IMR-90 (cell line): ENCODE data around the gene WDR46. TPM values are rescaled to one million over a fixed set of nuclear protein-coding genes. Genes with fewer than 3 reads are reported as not detected.

Experiments
- ATAC-seq: fragments of 200-7000 bp; cut with Tn5 transposase; 2 replicates; pipeline ENCODE4 v1.9.1; 2020; ENCODE audit warnings: low read depth, mild to moderate bottlenecking, moderate library complexity
- BruUV-seq: library from RNA; stranded (reverse); fragments of 400-500 nt; replicated peaks from 2 replicates; lab custom pipeline; 2021; lab: Mats Ljungman, UMichigan
- CTCF ChIA-PET: fragments of 300-600 bp; formaldehyde crosslinking; extraction: SDS; loops from one replicate; lab custom pipeline; 2021; ENCODE audit warnings: antibody characterized with exemption; lab: Yijun Ruan, JAX
- POLR2A ChIA-PET: fragments of 300-600 bp; sonication (Branson Sonifier 250); formaldehyde crosslinking; loops from one replicate; lab custom pipeline; 2022; ENCODE audit warnings: antibody characterized with exemption; ENCODE audit not compliant: unreplicated experiment; lab: Charles Lee
- DNase-seq: peaks from one replicate; pipeline ENCODE4 v3.0.0; 2013
- H2AFZ ChIP-seq: replicated peaks from 2 replicates; pipeline ENCODE3; 2013; ENCODE audit warnings: low read length, mild to moderate bottlenecking; ENCODE audit not compliant: poor library complexity
- H2AK5ac ChIP-seq: 2 replicates; pipeline ENCODE4 v1.6.1; 2013; ENCODE audit warnings: low read depth, low read length, inconsistent platforms
- H2AK9ac ChIP-seq: replicated peaks from 2 replicates; pipeline ENCODE3; 2013; ENCODE audit warnings: mild to moderate bottlenecking, low read depth, low read length, moderate library complexity; ENCODE audit not compliant: poor library complexity
- H2BK120ac ChIP-seq: 2 replicates; pipeline ENCODE4 v1.6.1; 2013; ENCODE audit warnings: low read depth, low read length, inconsistent platforms
- H2BK15ac ChIP-seq: 3 replicates; pipeline ENCODE4 v1.6.1; 2013; ENCODE audit warnings: low read depth, low read length, inconsistent platforms
- H2BK20ac ChIP-seq: 2 replicates; pipeline ENCODE4 v1.6.1; 2013; ENCODE audit warnings: low read depth, mild to moderate bottlenecking, inconsistent platforms, low read length, moderate library complexity
- H2BK5ac ChIP-seq: 2 replicates; pipeline ENCODE4 v1.6.1; 2013; ENCODE audit warnings: mild to moderate bottlenecking, low read depth, low read length, inconsistent platforms; ENCODE audit not compliant: poor library complexity, severe bottlenecking
- H3K14ac ChIP-seq: replicated peaks from 2 replicates; pipeline ENCODE4 v1.6.1; 2013; ENCODE audit warnings: low read depth, low read length, inconsistent platforms
- H3K18ac ChIP-seq: 2 replicates; pipeline ENCODE4 v1.6.1; 2013; ENCODE audit warnings: low read depth, low read length, control low read depth
- H3K23ac ChIP-seq: 2 replicates; pipeline ENCODE4 v1.6.1; 2013; ENCODE audit warnings: low read depth, low read length, inconsistent platforms
- H3K27ac ChIP-seq: 2 replicates; pipeline ENCODE4 v1.5.1; 2013; ENCODE audit warnings: mild to moderate bottlenecking, control low read depth, low read length; ENCODE audit not compliant: insufficient read depth
- H3K27me3 ChIP-seq: 2 replicates; pipeline ENCODE4 v1.6.1; 2013; ENCODE audit warnings: low read length; ENCODE audit not compliant: control insufficient read depth, insufficient read depth
- H3K36me3 ChIP-seq: 2 replicates; pipeline ENCODE4 v1.6.1; 2013; ENCODE audit warnings: low read length, mixed read lengths; ENCODE audit not compliant: control insufficient read depth, insufficient read depth
- H3K4ac ChIP-seq: 2 replicates; pipeline ENCODE4 v1.6.1; 2013; ENCODE audit warnings: low read depth, low read length, inconsistent platforms
- H3K4me1 ChIP-seq: 2 replicates; pipeline ENCODE4 v1.6.1; 2013; ENCODE audit warnings: low read length, mixed read lengths; ENCODE audit not compliant: control insufficient read depth, insufficient read depth
- H3K4me2 ChIP-seq: 2 replicates; pipeline ENCODE4 v1.6.1; 2013; ENCODE audit warnings: low read depth, mild to moderate bottlenecking, control low read depth, low read length, moderate library complexity
- H3K4me3 ChIP-seq: 2 replicates; pipeline ENCODE4 v1.5.1; 2013; ENCODE audit warnings: low read depth, mild to moderate bottlenecking, control low read depth, low read length, moderate library complexity; ENCODE audit not compliant: insufficient read depth
- H3K56ac ChIP-seq: 2 replicates; pipeline ENCODE4 v1.6.1; 2013; ENCODE audit warnings: low read length, inconsistent platforms; ENCODE audit not compliant: insufficient read depth; ENCODE audit errors: extremely low read depth
- H3K79me1 ChIP-seq, 2 experiments: 2 replicates each; pipeline ENCODE4 v1.6.1; 2013; ENCODE audit warnings: low read length in 2 of 2, inconsistent platforms in 1 of 2, low read depth in 1 of 2
- H3K9ac ChIP-seq: 2 replicates; pipeline ENCODE4 v1.6.1; 2013; ENCODE audit warnings: low read depth, low read length, control low read depth
- H3K9me1 ChIP-seq: 2 replicates; pipeline ENCODE4 v1.6.1; 2013; ENCODE audit warnings: low read length, inconsistent platforms; ENCODE audit not compliant: insufficient read depth
- H3K9me3 ChIP-seq: 2 replicates; pipeline ENCODE4 v1.6.1; 2013; ENCODE audit warnings: low read length; ENCODE audit not compliant: control insufficient read depth, insufficient read depth
- H4K20me1 ChIP-seq: 2 replicates; pipeline ENCODE4 v1.6.1; 2013; ENCODE audit warnings: low read length, inconsistent platforms; ENCODE audit not compliant: insufficient read depth
- H4K5ac ChIP-seq: 2 replicates; pipeline ENCODE4 v1.6.1; 2013; ENCODE audit warnings: mild to moderate bottlenecking, low read depth, low read length, control low read depth
- H4K8ac ChIP-seq, 2 experiments: 2 replicates each; pipeline ENCODE4 v1.6.1; 2013; ENCODE audit warnings: low read depth in 2 of 2, low read length in 2 of 2, control low read depth in 1 of 2, inconsistent platforms in 1 of 2
- H4K91ac ChIP-seq: 2 replicates; pipeline ENCODE4 v1.6.1; 2013; ENCODE audit warnings: low read depth, low read length, inconsistent platforms; ENCODE audit not compliant: insufficient read depth
- BHLHE40 ChIP-seq: fragments of 150-350 bp; IDR thresholded peaks from 2 replicates; pipeline ENCODE4 v1.6.1; 2016; ENCODE audit warnings: mild to moderate bottlenecking, low read depth, low read length
- CEBPB ChIP-seq: IDR thresholded peaks from 2 replicates; pipeline ENCODE4 v1.6.1; 2012; ENCODE audit warnings: low read depth, low read length, improper control_type of control experiment
- CHD1 ChIP-seq: IDR thresholded peaks from 2 replicates; pipeline ENCODE4 v1.6.1; 2012; ENCODE audit warnings: low read depth, low read length, improper control_type of control experiment
- FOS ChIP-seq: fragments of 150-350 bp; IDR thresholded peaks from 2 replicates; pipeline ENCODE4 v1.6.1; 2016; ENCODE audit warnings: low read depth, low read length
- MAFK ChIP-seq: IDR thresholded peaks from 2 replicates; pipeline ENCODE4 v1.6.1; 2012; ENCODE audit warnings: low read depth, low read length, improper control_type of control experiment
- MAZ ChIP-seq: IDR thresholded peaks from 2 replicates; pipeline ENCODE4 v1.6.1; 2012; ENCODE audit warnings: low read depth, mild to moderate bottlenecking, low read length, improper control_type of control experiment, moderate library complexity, borderline replicate concordance
- MXI1 ChIP-seq: IDR thresholded peaks from 2 replicates; pipeline ENCODE4 v1.6.1; 2012; ENCODE audit warnings: low read depth, mild to moderate bottlenecking, low read length, moderate library complexity, borderline replicate concordance
- NFE2L2 ChIP-seq: fragments of 150-350 bp; IDR thresholded peaks from 2 replicates; pipeline ENCODE4 v1.6.1; 2016; ENCODE audit warnings: low read depth, mild to moderate bottlenecking, low read length
- POLR2A ChIP-seq: IDR thresholded peaks from 2 replicates; pipeline ENCODE4 v1.6.1; 2012; ENCODE audit warnings: mild to moderate bottlenecking, low read depth, low read length
- RAD21 ChIP-seq: IDR thresholded peaks from 2 replicates; pipeline ENCODE4 v1.6.1; 2012; ENCODE audit warnings: low read length, improper control_type of control experiment
- RCOR1 ChIP-seq: IDR thresholded peaks from 2 replicates; pipeline ENCODE4 v1.6.1; 2012; ENCODE audit warnings: mild to moderate bottlenecking, low read length, improper control_type of control experiment; ENCODE audit not compliant: insufficient replicate concordance
- RFX5 ChIP-seq: IDR thresholded peaks from 2 replicates; pipeline ENCODE4 v1.8.0; 2012; ENCODE audit warnings: low read depth, mild to moderate bottlenecking, low read length, moderate library complexity
- SMC3 ChIP-seq: fragments of 150-350 bp; IDR thresholded peaks from 2 replicates; pipeline ENCODE4 v1.6.1; 2016; ENCODE audit warnings: low read depth, mild to moderate bottlenecking, antibody characterized with exemption, low read length, moderate library complexity
- WGBS, 2 experiments: methylation state at CpG; one replicate each; pipeline versions ENCODE4 v1.1.5 to v1.1.7; 2013; ENCODE audit warnings: missing lambda C conversion rate in 2 of 2; ENCODE audit not compliant: insufficient read length in 1 of 2; ENCODE audit errors: extremely low coverage in 2 of 2; 5-methylcytosine and 5-hydroxymethylcytosine counted together
- dilution Hi-C: fragments of 300-500 bp; cut with HindIII; formaldehyde crosslinking; loops from one replicate; pipeline ENCODE4 v1.14.3; 2018; ENCODE audit warnings: low sequenced_read_pairs; ENCODE audit not compliant: unreplicated experiment
- in situ Hi-C: fragments of 300-500 bp; cut with MboI; formaldehyde crosslinking; loops from 3 replicates; pipeline ENCODE4 v1.14.3; 2019; ENCODE audit warnings: low sequenced_read_pairs, inconsistent platforms, mixed read lengths
- intact Hi-C: fragments of 100-400 bp; cut with micrococcal nuclease; formaldehyde crosslinking; loops from 2 replicates; pipeline ENCODE4 v1.10.0; 2022
- polyA plus RNA-seq, 3 experiments: library from polyadenylated mRNA; depleted of rRNA; stranded (reverse); fragments of >200 nt; gene quantifications; 2 replicates each; pipeline ENCODE4 v1.2.3, GENCODE V29; 2012; ENCODE audit warnings: low replicate concordance in 1 of 3
- total RNA-seq: library from RNA; depleted of rRNA; stranded (reverse); fragments of >200 nt; gene quantifications from 2 replicates; pipeline ENCODE4 v1.2.3, GENCODE V29; 2012
- TF ChIP-seq, protein P1 (sequence below): fragments of 150-350 bp; IDR thresholded peaks from 2 replicates; pipeline ENCODE4 v1.6.1; 2017; ENCODE audit warnings: mild to moderate bottlenecking, antibody characterized with exemption, low read length, low read depth
- TF ChIP-seq, protein P2 (sequence below): conservative IDR thresholded peaks from 2 replicates; pipeline ENCODE4 v1.5.1; 2012; ENCODE audit warnings: mild to moderate bottlenecking, low read depth, low read length, improper control_type of control experiment
- TF ChIP-seq, protein P3 (sequence below): fragments of 150-350 bp; IDR thresholded peaks from 2 replicates; pipeline ENCODE4 v1.6.1; 2016; ENCODE audit warnings: low read depth, mild to moderate bottlenecking, low read length, moderate library complexity, borderline replicate concordance

WDR46 gene
- total and polyA plus RNA-seq, 2 of the 4 experiments (the other 2 are of a cell fraction), result 73.8 to 81.6 TPM

DNA sequence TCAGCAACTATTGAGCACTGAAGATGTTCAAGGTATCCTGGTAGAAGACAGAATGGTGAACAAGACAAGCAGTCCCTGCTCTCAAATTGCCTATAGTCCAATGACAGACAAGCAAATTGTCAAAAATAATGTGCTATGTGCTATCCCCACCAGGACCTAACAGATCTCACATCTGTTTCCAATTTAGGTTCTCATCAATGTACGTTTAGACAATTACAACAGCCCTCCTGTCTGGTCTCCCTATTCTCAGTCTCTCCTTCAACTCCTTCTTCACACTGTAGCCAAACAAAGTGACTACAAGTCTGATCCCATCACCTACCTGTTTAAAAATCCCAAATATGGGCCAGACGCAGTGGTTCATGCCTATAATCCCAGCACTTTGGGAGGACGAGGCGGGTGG is 17.3 kb upstream of the WDR46 start:
- no peak overlapping the region for H2AFZ ChIP-seq
- H4K5ac ChIP-seq, result no peak overlapping the region
- H2BK20ac ChIP-seq, result no peak overlapping the region
- H3K27me3 ChIP-seq, result no peaks in the 10 kb centered on the region
- DNase-seq (no peak), ATAC-seq (no peak)
- H3K4me1 ChIP-seq, result no peaks in the 10 kb centered on the region
- in situ Hi-C loops (no loop called here), dilution Hi-C loops (no loop called here), intact Hi-C loops (no loop called here)
- no peak overlapping the region for H3K23ac ChIP-seq
- no peak overlapping the region for H3K9ac ChIP-seq
- peaks cover 14 to 58% of the 10 kb centered on the region in 2 experiments for H3K79me1 ChIP-seq
- H3K18ac ChIP-seq, result no peak overlapping the region
- H2BK5ac ChIP-seq, result no peak overlapping the region
- H4K8ac ChIP-seq, result no peak overlapping the region
- H3K14ac ChIP-seq, result no peak overlapping the region
- 57% methylated on average over 1 of the region's 4 CpGs; no CpG with 5 or more reads in 1 of the 2 experiments for WGBS, 2 experiments
- H3K4me2 ChIP-seq, result no peak overlapping the region
- H3K36me3 ChIP-seq, result peaks cover 19% of the 10 kb centered on the region
- no TSS peak for BruUV-seq
- CTCF ChIA-PET, result no interaction called here
- H2BK120ac ChIP-seq, result no peak overlapping the region
- TF ChIP-seq CEBPB, result no peak
- no peak for TF ChIP-seq RFX5
- no peak for TF ChIP-seq RCOR1
- TF ChIP-seq, protein P1, sequence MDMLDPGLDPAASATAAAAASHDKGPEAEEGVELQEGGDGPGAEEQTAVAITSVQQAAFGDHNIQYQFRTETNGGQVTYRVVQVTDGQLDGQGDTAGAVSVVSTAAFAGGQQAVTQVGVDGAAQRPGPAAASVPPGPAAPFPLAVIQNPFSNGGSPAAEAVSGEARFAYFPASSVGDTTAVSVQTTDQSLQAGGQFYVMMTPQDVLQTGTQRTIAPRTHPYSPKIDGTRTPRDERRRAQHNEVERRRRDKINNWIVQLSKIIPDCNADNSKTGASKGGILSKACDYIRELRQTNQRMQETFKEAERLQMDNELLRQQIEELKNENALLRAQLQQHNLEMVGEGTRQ, result no peak
- TF ChIP-seq FOS, result no peak
- TF ChIP-seq NFE2L2, result no peak
- TF ChIP-seq BHLHE40, result no peak
- TF ChIP-seq MXI1, result no peak
- TF ChIP-seq POLR2A, result no peak
- TF ChIP-seq, protein P2, sequence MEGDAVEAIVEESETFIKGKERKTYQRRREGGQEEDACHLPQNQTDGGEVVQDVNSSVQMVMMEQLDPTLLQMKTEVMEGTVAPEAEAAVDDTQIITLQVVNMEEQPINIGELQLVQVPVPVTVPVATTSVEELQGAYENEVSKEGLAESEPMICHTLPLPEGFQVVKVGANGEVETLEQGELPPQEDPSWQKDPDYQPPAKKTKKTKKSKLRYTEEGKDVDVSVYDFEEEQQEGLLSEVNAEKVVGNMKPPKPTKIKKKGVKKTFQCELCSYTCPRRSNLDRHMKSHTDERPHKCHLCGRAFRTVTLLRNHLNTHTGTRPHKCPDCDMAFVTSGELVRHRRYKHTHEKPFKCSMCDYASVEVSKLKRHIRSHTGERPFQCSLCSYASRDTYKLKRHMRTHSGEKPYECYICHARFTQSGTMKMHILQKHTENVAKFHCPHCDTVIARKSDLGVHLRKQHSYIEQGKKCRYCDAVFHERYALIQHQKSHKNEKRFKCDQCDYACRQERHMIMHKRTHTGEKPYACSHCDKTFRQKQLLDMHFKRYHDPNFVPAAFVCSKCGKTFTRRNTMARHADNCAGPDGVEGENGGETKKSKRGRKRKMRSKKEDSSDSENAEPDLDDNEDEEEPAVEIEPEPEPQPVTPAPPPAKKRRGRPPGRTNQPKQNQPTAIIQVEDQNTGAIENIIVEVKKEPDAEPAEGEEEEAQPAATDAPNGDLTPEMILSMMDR, result no peak
- TF ChIP-seq MAFK, result no peak
- no peak for TF ChIP-seq MAZ
- no peak for TF ChIP-seq CHD1
- no peak for TF ChIP-seq SMC3
- TF ChIP-seq, protein P3, sequence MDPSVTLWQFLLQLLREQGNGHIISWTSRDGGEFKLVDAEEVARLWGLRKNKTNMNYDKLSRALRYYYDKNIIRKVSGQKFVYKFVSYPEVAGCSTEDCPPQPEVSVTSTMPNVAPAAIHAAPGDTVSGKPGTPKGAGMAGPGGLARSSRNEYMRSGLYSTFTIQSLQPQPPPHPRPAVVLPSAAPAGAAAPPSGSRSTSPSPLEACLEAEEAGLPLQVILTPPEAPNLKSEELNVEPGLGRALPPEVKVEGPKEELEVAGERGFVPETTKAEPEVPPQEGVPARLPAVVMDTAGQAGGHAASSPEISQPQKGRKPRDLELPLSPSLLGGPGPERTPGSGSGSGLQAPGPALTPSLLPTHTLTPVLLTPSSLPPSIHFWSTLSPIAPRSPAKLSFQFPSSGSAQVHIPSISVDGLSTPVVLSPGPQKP, result no peak
- no peak for TF ChIP-seq RAD21
- no peak overlapping the region for H2BK15ac ChIP-seq
- POLR2A ChIA-PET, result no interaction called here
- H3K4ac ChIP-seq, result no peak overlapping the region
- H4K91ac ChIP-seq, result no peak overlapping the region
- no peak overlapping the region for H3K56ac ChIP-seq
- H3K9me3 ChIP-seq, result no peaks in the 10 kb centered on the region
- no peak overlapping the region for H2AK9ac ChIP-seq
- H3K9me1 ChIP-seq, result no peaks in the 10 kb centered on the region
- no peak overlapping the region for H2AK5ac ChIP-seq
- peaks cover 13% of the 10 kb centered on the region; the same call in 1 of the 2 replicates for H4K20me1 ChIP-seq
- H3K4me3 ChIP-seq, result no peak overlapping the region
- no peak overlapping the region for H3K27ac ChIP-seq
